ENCODE measurements around the gene PDE4D.

DNA sequence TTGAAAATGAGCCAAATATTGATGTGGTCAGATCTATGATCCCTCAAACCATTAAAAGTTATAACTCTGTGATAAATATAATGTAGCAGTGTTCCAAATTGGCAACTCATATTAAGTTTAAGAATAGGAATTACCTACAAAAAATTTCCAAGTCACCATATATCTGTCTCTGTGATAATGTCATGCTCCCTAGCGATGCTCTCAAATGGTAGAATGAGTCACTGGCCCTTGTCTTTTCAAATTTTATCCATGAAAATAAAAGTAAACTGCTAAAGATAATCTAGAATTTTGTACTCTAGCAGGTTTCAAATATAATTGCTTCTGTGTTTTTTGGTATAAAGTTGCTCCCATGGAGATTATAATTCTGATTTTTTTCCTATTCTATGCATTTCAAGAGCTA lies 277.1 kb downstream of the PDE4D start:
- TF ChIP-seq EZH2 (IDR thresholded peaks at IDR 0.05; ENCODE audit: low read length, unreplicated experiment) (no peak), EZH2phosphoT487 (IDR thresholded peaks at IDR 0.05; ENCODE audit: borderline replicate concordance, low read length) (no peak)
- TF ChIP-seq, protein P1, sequence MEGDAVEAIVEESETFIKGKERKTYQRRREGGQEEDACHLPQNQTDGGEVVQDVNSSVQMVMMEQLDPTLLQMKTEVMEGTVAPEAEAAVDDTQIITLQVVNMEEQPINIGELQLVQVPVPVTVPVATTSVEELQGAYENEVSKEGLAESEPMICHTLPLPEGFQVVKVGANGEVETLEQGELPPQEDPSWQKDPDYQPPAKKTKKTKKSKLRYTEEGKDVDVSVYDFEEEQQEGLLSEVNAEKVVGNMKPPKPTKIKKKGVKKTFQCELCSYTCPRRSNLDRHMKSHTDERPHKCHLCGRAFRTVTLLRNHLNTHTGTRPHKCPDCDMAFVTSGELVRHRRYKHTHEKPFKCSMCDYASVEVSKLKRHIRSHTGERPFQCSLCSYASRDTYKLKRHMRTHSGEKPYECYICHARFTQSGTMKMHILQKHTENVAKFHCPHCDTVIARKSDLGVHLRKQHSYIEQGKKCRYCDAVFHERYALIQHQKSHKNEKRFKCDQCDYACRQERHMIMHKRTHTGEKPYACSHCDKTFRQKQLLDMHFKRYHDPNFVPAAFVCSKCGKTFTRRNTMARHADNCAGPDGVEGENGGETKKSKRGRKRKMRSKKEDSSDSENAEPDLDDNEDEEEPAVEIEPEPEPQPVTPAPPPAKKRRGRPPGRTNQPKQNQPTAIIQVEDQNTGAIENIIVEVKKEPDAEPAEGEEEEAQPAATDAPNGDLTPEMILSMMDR (conservative IDR thresholded peaks at IDR 0.05; ENCODE audit: low read depth, low read length): no peak
